H1 (cell line): ENCODE measurements around the gene PSMD9. TPM values are rescaled to one million over a fixed set of nuclear protein-coding genes. Genes with fewer than 3 reads are reported as not detected.

Experiments used
- polyA plus RNA-seq, 7 experiments: library from polyadenylated mRNA; depleted of rRNA in 3 of 7; stranded (reverse) in 5 of 7; unstranded in 2 of 7; fragments of >200 nt in 5 of 7; fragments of 200-250 nt in 2 of 7; gene quantifications; 1 replicate in 5 of 7; 2 replicates in 1 of 7; 4 replicates in 1 of 7; pipeline versions ENCODE4 v1.2.1 to v1.2.3, GENCODE V29; 2011 to 2013; ENCODE audit warnings: missing spikeins in 2 of 7, mixed read lengths in 2 of 7
- small RNA-seq: library from polyadenylated mRNA; stranded (forward); fragments of <200 nt; extraction: miRNeasy Mini kit (QIAGEN cat#:217004); gene quantifications from one replicate; pipeline ENCODE3, GENCODE V24; 2013; ENCODE audit not compliant: insufficient read depth
- total RNA-seq: library from RNA; stranded (reverse); fragmentation: NEBNext Ultra II Directional; extraction: Animal tissue kit (Norgen Biotek cat#: 25700); gene quantifications from 2 replicates; pipeline ENCODE4 v1.2.1, GENCODE V29; 2021

Gene PSMD9
- total and polyA plus RNA-seq, 2 of the 8 experiments (the other 6 are each of a cell fraction or from before 2014, with no cell fraction given), result 28.8 to 36.1 TPM

Small RNA genes lying within 50 kb of the gene (small RNA-seq; reads per million reads assigned to genes)
- gene AC069503.3, result not detected
- not detected for gene RF00017
- gene RNU7-170P, result not detected

Other genes starting within 250 kb of the PSMD9 start
- gene MORN3, start 219.1 kb upstream of the PSMD9 start, total RNA-seq, result 0.34 and 0.93 TPM in 2 replicates
- gene MORN3, start 219.1 kb upstream of the PSMD9 start, polyA plus RNA-seq (2011; rRNA removed), result 0.22 and 0.39 TPM in 2 replicates
- gene TMEM120B, start 176.0 kb upstream of the PSMD9 start, total RNA-seq, result 26.0 and 29.1 TPM in 2 replicates
- gene TMEM120B, start 176.0 kb upstream of the PSMD9 start, polyA plus RNA-seq (2011; rRNA removed), result 22.0 and 31.2 TPM in 2 replicates
- 31.0 and 31.9 TPM in 2 replicates for gene RHOF, start 95.1 kb upstream of the PSMD9 start, total RNA-seq
- gene RHOF, start 95.1 kb upstream of the PSMD9 start, polyA plus RNA-seq (2011; rRNA removed), result 23.8 and 33.2 TPM in 2 replicates
- 17.7 and 17.8 TPM in 2 replicates for gene SETD1B, start 84.8 kb upstream of the PSMD9 start, total RNA-seq
- gene SETD1B, start 84.8 kb upstream of the PSMD9 start, polyA plus RNA-seq (2011; rRNA removed), result 1.3 and 2.3 TPM in 2 replicates
- gene HPD, start 29.9 kb upstream of the PSMD9 start, total RNA-seq, result 0.38 and 0.56 TPM in 2 replicates
- 0.28 and 0.48 TPM in 2 replicates for gene HPD, start 29.9 kb upstream of the PSMD9 start, polyA plus RNA-seq (2011; rRNA removed)
- 2.9 and 3.3 TPM in 2 replicates for gene CFAP251, start 29.8 kb downstream of the PSMD9 start, total RNA-seq
- 1.8 and 1.9 TPM in 2 replicates for gene CFAP251, start 29.8 kb downstream of the PSMD9 start, polyA plus RNA-seq (2011; rRNA removed)
- 12.7 and 13.6 TPM in 2 replicates for gene BCL7A, start 133.1 kb downstream of the PSMD9 start, total RNA-seq
- 11.9 and 13.9 TPM in 2 replicates for gene BCL7A, start 133.1 kb downstream of the PSMD9 start, polyA plus RNA-seq (2011; rRNA removed)
- gene MLXIP, start 190.0 kb downstream of the PSMD9 start, total RNA-seq, result 40.4 and 40.5 TPM in 2 replicates
- gene MLXIP, start 190.0 kb downstream of the PSMD9 start, polyA plus RNA-seq (2011; rRNA removed), result 5.5 and 13.2 TPM in 2 replicates